Body of pancreas (tissue), 4 donors: ENCODE results near the gene SPO11.

ENCODE experiments used
- CTCF ChIP-seq, 7 experiments: fragments of 450-650 bp in 4 of 7; fragments of 200-600 bp in 3 of 7; sonication (generic) in 3 of 7; IDR thresholded peaks; one replicate each; pipeline ENCODE4 v1.5.1; 2016 to 2019; ENCODE audit warnings: antibody characterized with exemption in 7 of 7
- POLR2A ChIP-seq, 3 donors: fragments of 450-650 bp; IDR thresholded peaks; one replicate each; pipeline ENCODE4 v1.6.1; 2016; ENCODE audit warnings: antibody characterized with exemption in 3 of 3, mild to moderate bottlenecking in 2 of 3

- TF ChIP-seq POLR2A (IDR thresholded peaks at IDR 0.05) (no peak), CTCF (IDR thresholded peaks at IDR 0.05) (no peak)
Measured at GRCh38 chr20:57383447-57384347, 54.1 kb downstream of the SPO11 start.
